CD14-positive monocyte (primary cell): ENCODE measurements around the gene PNO1. TPM values are rescaled to one million over a fixed set of nuclear protein-coding genes. Genes with fewer than 3 reads are reported as not detected.

Experiments
- DNase-seq, 3 donors: peaks; one replicate each; pipeline ENCODE4 v3.0.0-alpha.2; 2011 to 2022
- H2AFZ ChIP-seq: 2 replicates; pipeline ENCODE4 v1.6.0; 2012; ENCODE audit warnings: mild to moderate bottlenecking, low read depth, low read length, inconsistent platforms; ENCODE audit not compliant: insufficient read depth, poor library complexity, severe bottlenecking
- H3K27ac ChIP-seq, 2 donors: 1 replicate in 1 of 2; 2 replicates in 1 of 2; pipeline ENCODE4 v1.5.1; 2012 to 2013; ENCODE audit warnings: low read length in 2 of 2, control low read depth in 1 of 2, inconsistent platforms in 1 of 2, low read depth in 1 of 2, mild to moderate bottlenecking in 1 of 2
- H3K27me3 ChIP-seq, 2 donors: one replicate each; pipeline versions ENCODE4 v1.6.0 to v1.6.1; 2011 to 2013; ENCODE audit warnings: low read length in 2 of 2; ENCODE audit not compliant: control insufficient read depth in 2 of 2, insufficient read depth in 2 of 2
- H3K36me3 ChIP-seq, 2 donors: replicated peaks in 1 of 2; 1 replicate in 1 of 2; 2 replicates in 1 of 2; pipeline versions ENCODE4 v1.5.1 to v1.6.1; 2012 to 2013; ENCODE audit warnings: low read length in 2 of 2, control low read depth in 1 of 2, inconsistent platforms in 1 of 2, mild to moderate bottlenecking in 1 of 2; ENCODE audit not compliant: insufficient read depth in 2 of 2, control insufficient read depth in 1 of 2
- H3K4me1 ChIP-seq, 2 donors: 1 replicate in 1 of 2; 2 replicates in 1 of 2; pipeline versions ENCODE4 v1.5.1 to v1.6.1; 2012 to 2013; ENCODE audit warnings: low read length in 2 of 2, control low read depth in 1 of 2, inconsistent platforms in 1 of 2, mild to moderate bottlenecking in 1 of 2, moderate library complexity in 1 of 2; ENCODE audit not compliant: insufficient read depth in 2 of 2, control insufficient read depth in 1 of 2
- H3K4me2 ChIP-seq: replicated peaks from 2 replicates; pipeline ENCODE3; 2012; ENCODE audit warnings: low read length, moderate library complexity, mild to moderate bottlenecking; ENCODE audit not compliant: poor library complexity, severe bottlenecking; ENCODE audit errors: extremely low read depth
- H3K4me3 ChIP-seq, 3 experiments: fragments of 200-600 bp in 1 of 3; sonication (generic) in 1 of 3; replicated peaks in 1 of 3; 1 replicate in 2 of 3; 2 replicates in 1 of 3; pipeline ENCODE4 v1.5.1; 2011 to 2013; ENCODE audit warnings: low read length in 3 of 3, mild to moderate bottlenecking in 3 of 3, control low read depth in 2 of 3, low read depth in 2 of 3, inconsistent platforms in 1 of 3, moderate library complexity in 1 of 3
- H3K79me2 ChIP-seq: 2 replicates; pipeline ENCODE4 v1.6.0; 2012; ENCODE audit warnings: mild to moderate bottlenecking, control low read depth, inconsistent platforms, low read length, moderate library complexity; ENCODE audit not compliant: insufficient read depth
- H3K9ac ChIP-seq: 2 replicates; pipeline ENCODE4 v1.6.0; 2017; ENCODE audit warnings: low read length, mild to moderate bottlenecking; ENCODE audit not compliant: insufficient read depth, poor library complexity, severe bottlenecking
- H3K9me3 ChIP-seq, 2 donors: replicated peaks in 1 of 2; 1 replicate in 1 of 2; 2 replicates in 1 of 2; pipeline versions ENCODE4 v1.5.1 to v1.6.1; 2012 to 2013; ENCODE audit warnings: low read length in 2 of 2, control low read depth in 1 of 2; ENCODE audit not compliant: control insufficient read depth in 1 of 2, insufficient read depth in 1 of 2
- H4K20me1 ChIP-seq: 2 replicates; pipeline ENCODE4 v1.6.0; 2012; ENCODE audit warnings: mild to moderate bottlenecking, low read length, control low read depth, moderate library complexity; ENCODE audit not compliant: insufficient read depth
- H3K27ac Mint-ChIP-seq, 7 donors: one replicate each; pipeline ENCODE4 v1.8.0; 2020; ENCODE audit warnings: mild to moderate bottlenecking in 7 of 7, mixed read lengths in 7 of 7, moderate library complexity in 6 of 7, inconsistent platforms in 2 of 7
- H3K27me3 Mint-ChIP-seq, 3 donors: one replicate each; pipeline ENCODE4 v1.8.0; 2021 to 2022; ENCODE audit warnings: low read depth in 3 of 3, mild to moderate bottlenecking in 3 of 3, mixed read lengths in 3 of 3, moderate library complexity in 3 of 3, inconsistent platforms in 1 of 3
- H3K36me3 Mint-ChIP-seq, 2 donors: one replicate each; pipeline ENCODE4 v1.8.0; 2020; ENCODE audit warnings: mixed read lengths in 2 of 2, inconsistent platforms in 1 of 2, mild to moderate bottlenecking in 1 of 2
- H3K4me1 Mint-ChIP-seq: one replicate; pipeline ENCODE4 v1.8.0; 2020; ENCODE audit warnings: mild to moderate bottlenecking, mixed read lengths
- H3K4me3 Mint-ChIP-seq, 2 donors: one replicate each; pipeline ENCODE4 v1.8.0; 2020; ENCODE audit warnings: mild to moderate bottlenecking in 2 of 2, mixed read lengths in 2 of 2, moderate library complexity in 1 of 2
- H3K9me3 Mint-ChIP-seq, 7 donors: one replicate each; pipeline ENCODE4 v1.8.0; 2020 to 2022; ENCODE audit warnings: mixed read lengths in 7 of 7, mild to moderate bottlenecking in 6 of 7, moderate library complexity in 6 of 7, inconsistent platforms in 2 of 7
- CTCF ChIP-seq: fragments of 200-600 bp; IDR thresholded peaks from one replicate; pipeline ENCODE4 v1.8.0; 2022; ENCODE audit warnings: antibody characterized with exemption, mild to moderate bottlenecking
- WGBS: methylation state at CpG from one replicate; pipeline ENCODE4 v1.1.5; 2013; ENCODE audit warnings: missing lambda C conversion rate; ENCODE audit not compliant: insufficient coverage; 5-methylcytosine and 5-hydroxymethylcytosine counted together
- intact Hi-C, 2 donors: fragments of 100-400 bp; cut with micrococcal nuclease; formaldehyde crosslinking; loops; one replicate each; pipeline versions ENCODE4 v1.15.0 to v1.15.1; 2023
- polyA plus RNA-seq, 3 donors: library from polyadenylated mRNA; depleted of rRNA in 1 of 3; unstranded in 2 of 3; stranded (reverse) in 1 of 3; fragments of 300-500 nt in 2 of 3; fragments of >200 nt in 1 of 3; fragmentation: Illumina TruSeq in 2 of 3; gene quantifications; 1 replicate in 2 of 3; 2 replicates in 1 of 3; pipeline ENCODE4 v1.2.3, GENCODE V29; 2012 to 2021

PNO1 gene
- polyA plus RNA-seq, 3 donors: 4.7 to 14.0 (median 10.8) TPM

- Histone ChIP-seq H3K36me3 (peaks cover 27 to 70% of the 10 kb centered on the region in 2 donors), H3K9ac (no peak overlapping the region), H3K27me3 (no peaks in the 10 kb centered on the region), H3K27ac (peak overlapping the region in 1 of 2 donors; percentile 45), H3K9me3 (no peaks in the 10 kb centered on the region), H3K4me1 (peaks cover 23 to 25% of the 10 kb centered on the region in 2 donors), H2AFZ (no peak overlapping the region), H3K4me2 (no peak overlapping the region), H3K79me2 (peaks cover 18% of the 10 kb centered on the region), H3K4me3 (no peak overlapping the region), H4K20me1 (peaks cover 70% of the 10 kb centered on the region)
- 100% methylated on average over 3 of the region's 3 CpGs for WGBS
- Mint-ChIP-seq H3K36me3 (peaks cover 42 to 57% of the 10 kb centered on the region in 2 donors), H3K27ac (peak overlapping the region in 3 of 7 donors; percentile 8 to 63 (median 53)), H3K27me3 (no peaks in the 10 kb centered on the region), H3K4me3 (no peak overlapping the region), H3K9me3 (no peaks in the 10 kb centered on the region), H3K4me1 (peaks cover 18% of the 10 kb centered on the region)
- intact Hi-C loops: no loop called here
- TF ChIP-seq CTCF: no peak
- no peak for DNase-seq
Measured at GRCh38 chr2:68178432-68178831, 20.7 kb downstream of the PNO1 start.

- H3K27me3 ChIP-seq: no peaks in the 10 kb centered on the region
- H3K27ac ChIP-seq: no peak overlapping the region
- 100% methylated on average over 1 of the region's 4 CpGs for WGBS
- H3K79me2 ChIP-seq: peaks cover 24% of the 10 kb centered on the region
- H3K9me3 Mint-ChIP-seq: no peaks in the 10 kb centered on the region
- intact Hi-C loops: no loop called here
- H3K4me1 ChIP-seq: peaks cover 16 to 18% of the 10 kb centered on the region in 2 donors
- no peak for DNase-seq
- no peak for TF ChIP-seq CTCF
- peaks cover 14% of the 10 kb centered on the region for H3K4me1 Mint-ChIP-seq
- no peak overlapping the region for H3K4me2 ChIP-seq
- no peaks in the 10 kb centered on the region for H3K9me3 ChIP-seq
- no peak overlapping the region for H3K27ac Mint-ChIP-seq
- no peaks in the 10 kb centered on the region for H3K27me3 Mint-ChIP-seq
- H4K20me1 ChIP-seq: peaks cover 76% of the 10 kb centered on the region
- H3K4me3 Mint-ChIP-seq: no peak overlapping the region
- no peak overlapping the region for H3K9ac ChIP-seq
- H3K36me3 ChIP-seq: peaks cover 32 to 77% of the 10 kb centered on the region in 2 donors
- H3K36me3 Mint-ChIP-seq: peaks cover 48 to 63% of the 10 kb centered on the region in 2 donors
- no peak overlapping the region for H3K4me3 ChIP-seq
- no peak overlapping the region for H2AFZ ChIP-seq
Measured at GRCh38 chr2:68178954-68179627, 21.4 kb downstream of the PNO1 start.
